Pancreas (tissue), 10 donors: ENCODE results near the gene TMEM201. TPM values are rescaled to one million over a fixed set of nuclear protein-coding genes. Genes with fewer than 3 reads are reported as not detected.

Source experiments
- ATAC-seq, 4 donors: fragments of 200-7000 bp; cut with Tn5 transposase; one replicate each; pipeline versions ENCODE4 v1.8.0 to v1.9.1; 2020; ENCODE audit warnings: mild to moderate bottlenecking in 4 of 4, moderate library complexity in 4 of 4
- DNase-seq, 6 donors: peaks; one replicate each; pipeline ENCODE4 v3.0.0-alpha.2; 2020
- FAIRE-seq: peaks from 2 replicates; lab custom pipeline; 2012; peaks lifted over from hg19 to GRCh38; lab: Jason Lieb, UNC
- H3K27ac ChIP-seq, 4 donors: fragments of 200-600 bp; sonication (generic); 1 replicate in 3 of 4; 2 replicates in 1 of 4; pipeline versions ENCODE4 v1.5.0 to v1.8.0; 2020
- H3K27me3 ChIP-seq, 4 donors: fragments of 200-600 bp; one replicate each; pipeline ENCODE4 v1.8.0; 2021
- H3K36me3 ChIP-seq, 3 donors: fragments of 200-600 bp; sonication (generic) in 1 of 3; one replicate each; pipeline versions ENCODE4 v1.5.0 to v1.8.0; 2020 to 2021
- H3K4me1 ChIP-seq, 3 donors: fragments of 200-600 bp; one replicate each; pipeline ENCODE4 v1.8.0; 2021
- H3K4me3 ChIP-seq, 4 donors: fragments of 200-600 bp; sonication (generic) in 2 of 4; one replicate each; pipeline versions ENCODE4 v1.5.0 to v1.8.0; 2020 to 2021
- H3K9me3 ChIP-seq, 4 donors: fragments of 200-600 bp; one replicate each; pipeline ENCODE4 v1.8.0; 2021
- CTCF ChIP-seq, 4 donors: fragments of 200-600 bp; sonication (generic) in 3 of 4; IDR thresholded peaks; one replicate each; pipeline versions ENCODE4 v1.5.0 to v1.8.0; 2021; ENCODE audit warnings: antibody characterized with exemption in 4 of 4
- WGBS, 2 donors: extraction: QIAGEN DNeasy Blood & Tissue Kit; methylation state at CpG; one replicate each; pipeline ENCODE4 v1.1.7; 2013; 5-methylcytosine and 5-hydroxymethylcytosine counted together
- intact Hi-C, 3 donors: fragments of 100-400 bp; cut with DNase I; formaldehyde crosslinking; loops; one replicate each; pipeline versions ENCODE4 v1.11.1 to v1.14.2; 2022
- polyA plus RNA-seq, 2 donors: library from polyadenylated mRNA; stranded (reverse); fragments of 200-250 nt; gene quantifications; one replicate each; pipeline ENCODE4 v1.2.3, GENCODE V29; 2013
- total RNA-seq, 6 donors: library from RNA; stranded (reverse); fragmentation: NEBNext Ultra II Directional in 4 of 6; extraction: Animal tissue kit (Norgen Biotek cat#: 25700) in 4 of 6; gene quantifications; one replicate each; pipeline versions ENCODE4 v1.2.1 to v1.2.4, GENCODE V29; 2021 to 2023
- donor health status: healthy with polysubstance abuse.
- donor health status: DM: no; HTN: no; CAD: no; lungs with moderate emphysema.
- donor health status: DM: no; HTN: no; CAD: no.
- donor health status: control.
- donor health status: control.
- donor health status: Bipolar disorder and iron deficiency.
- donor health status: DM: yes; HTN: yes; CAD: no.
- donor health status: DM: no; HTN: no; CAD: no.
- donor health status: DM: no; HTN: no; CAD: no.
- donor health status: DM: yes; HTN: yes; CAD: no.

Gene TMEM201
- total and polyA plus RNA-seq, 8 donors, result 2.9 to 7.2 (median 6.2) TPM

- ATAC-seq (no peak), DNase-seq (no peak), FAIRE-seq (no peak)
- peak overlapping the region; percentile 42 to 77 (median 72) for H3K4me3 ChIP-seq
- no peaks in the 10 kb centered on the region for H3K9me3 ChIP-seq
- no peak for TF ChIP-seq CTCF (IDR thresholded peaks at IDR 0.05)
- H3K27me3 ChIP-seq, result no peaks in the 10 kb centered on the region
- intact Hi-C loops, result no loop called here
- WGBS, 2 donors, result 4 to 13% methylated on average over 6 of the region's 6 CpGs
- peaks cover 0 to 11% (median 3%) of the 10 kb centered on the region in 3 donors for H3K4me1 ChIP-seq
- H3K27ac ChIP-seq, result peak overlapping the region in 1 of 4 donors; percentile 15
- no peaks in the 10 kb centered on the region for H3K36me3 ChIP-seq
Measured at GRCh38 chr1:9589719-9590157, 1.0 kb downstream of the TMEM201 start.

DNA sequence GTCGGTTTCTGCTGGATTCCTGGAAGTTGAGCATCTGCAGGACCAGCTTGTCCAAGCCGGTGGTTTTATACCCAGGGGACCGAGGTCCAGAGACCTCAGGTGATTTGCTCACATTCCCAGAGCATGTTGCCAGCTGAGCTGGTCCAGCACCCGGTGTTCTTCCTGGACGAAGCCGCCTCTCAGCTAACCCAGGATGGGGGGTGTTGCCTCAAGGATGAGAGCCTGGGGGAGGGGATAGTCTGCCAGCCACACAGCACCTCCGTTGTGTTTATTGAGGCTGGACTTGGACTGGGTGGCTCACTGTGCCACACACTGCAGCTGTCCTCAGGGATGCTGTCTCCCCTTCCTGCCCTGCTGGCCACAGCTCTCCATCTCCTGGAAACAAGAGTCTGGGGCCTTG is 1.5 kb downstream of the TMEM201 start:
- peaks cover 0 to 11% (median 3%) of the 10 kb centered on the region in 3 donors for H3K4me1 ChIP-seq
- H3K27me3 ChIP-seq, result no peaks in the 10 kb centered on the region
- no peak for ATAC-seq
- FAIRE-seq, result no peak
- peak in 2 of 6 donors; percentile 42 to 52 for DNase-seq
- no peak overlapping the region for H3K27ac ChIP-seq
- H3K36me3 ChIP-seq, result no peaks in the 10 kb centered on the region
- TF ChIP-seq CTCF (IDR thresholded peaks at IDR 0.05), result no peak
- intact Hi-C loops, result no loop called here
- no peak overlapping the region for H3K4me3 ChIP-seq
- no peaks in the 10 kb centered on the region for H3K9me3 ChIP-seq
- 46% methylated on average over 7 of the region's 7 CpGs for WGBS, 2 donors

DNA sequence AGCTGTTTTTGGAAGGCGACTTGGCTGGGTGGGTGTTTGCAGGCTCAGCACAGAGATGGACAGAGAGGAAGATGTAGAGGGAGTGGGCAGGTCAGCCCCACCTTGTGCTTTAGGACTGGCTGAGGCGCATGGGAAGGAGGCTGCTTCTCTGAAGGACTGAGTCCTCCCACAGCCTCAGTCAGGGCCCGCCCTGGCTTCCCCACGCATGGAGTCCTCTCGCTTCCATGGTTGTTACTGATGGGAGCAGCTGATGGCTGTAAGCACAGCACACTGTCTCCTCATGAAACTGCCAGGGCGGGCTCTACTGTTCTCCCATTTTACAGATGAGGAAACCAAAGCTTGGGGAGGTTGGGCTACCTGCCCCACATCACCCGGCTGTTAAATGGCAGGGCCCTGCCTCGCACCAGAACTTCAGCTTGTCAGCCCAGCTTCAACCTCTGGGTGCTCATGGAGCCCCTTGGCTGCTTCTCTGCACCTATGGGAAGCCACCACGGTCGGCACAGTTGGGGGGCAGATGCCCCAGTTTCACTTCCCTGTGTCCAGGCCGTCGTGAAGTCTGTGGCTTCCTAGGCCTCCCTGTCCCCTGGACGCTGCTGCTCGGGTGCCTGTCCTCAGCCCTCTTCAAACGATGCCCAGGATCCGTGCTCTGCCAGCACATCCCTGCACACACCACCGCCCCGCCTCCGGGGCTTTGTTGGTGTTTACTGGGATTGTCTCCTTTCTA is 2.4 kb downstream of the TMEM201 start:
- no peak overlapping the region for H3K27ac ChIP-seq
- no peak for TF ChIP-seq CTCF (IDR thresholded peaks at IDR 0.05)
- intact Hi-C loops, result no loop called here
- H3K4me1 ChIP-seq, result peaks cover 0 to 11% (median 3%) of the 10 kb centered on the region in 3 donors
- no peaks in the 10 kb centered on the region for H3K27me3 ChIP-seq
- no peak overlapping the region for H3K4me3 ChIP-seq
- peak in 2 of 6 donors; percentile 55 to 60 for DNase-seq
- H3K36me3 ChIP-seq, result no peaks in the 10 kb centered on the region
- H3K9me3 ChIP-seq, result no peaks in the 10 kb centered on the region
- FAIRE-seq, result no peak
- WGBS, 2 donors, result 91 to 93% methylated on average over 19 of the region's 19 CpGs
- no peak for ATAC-seq

DNA sequence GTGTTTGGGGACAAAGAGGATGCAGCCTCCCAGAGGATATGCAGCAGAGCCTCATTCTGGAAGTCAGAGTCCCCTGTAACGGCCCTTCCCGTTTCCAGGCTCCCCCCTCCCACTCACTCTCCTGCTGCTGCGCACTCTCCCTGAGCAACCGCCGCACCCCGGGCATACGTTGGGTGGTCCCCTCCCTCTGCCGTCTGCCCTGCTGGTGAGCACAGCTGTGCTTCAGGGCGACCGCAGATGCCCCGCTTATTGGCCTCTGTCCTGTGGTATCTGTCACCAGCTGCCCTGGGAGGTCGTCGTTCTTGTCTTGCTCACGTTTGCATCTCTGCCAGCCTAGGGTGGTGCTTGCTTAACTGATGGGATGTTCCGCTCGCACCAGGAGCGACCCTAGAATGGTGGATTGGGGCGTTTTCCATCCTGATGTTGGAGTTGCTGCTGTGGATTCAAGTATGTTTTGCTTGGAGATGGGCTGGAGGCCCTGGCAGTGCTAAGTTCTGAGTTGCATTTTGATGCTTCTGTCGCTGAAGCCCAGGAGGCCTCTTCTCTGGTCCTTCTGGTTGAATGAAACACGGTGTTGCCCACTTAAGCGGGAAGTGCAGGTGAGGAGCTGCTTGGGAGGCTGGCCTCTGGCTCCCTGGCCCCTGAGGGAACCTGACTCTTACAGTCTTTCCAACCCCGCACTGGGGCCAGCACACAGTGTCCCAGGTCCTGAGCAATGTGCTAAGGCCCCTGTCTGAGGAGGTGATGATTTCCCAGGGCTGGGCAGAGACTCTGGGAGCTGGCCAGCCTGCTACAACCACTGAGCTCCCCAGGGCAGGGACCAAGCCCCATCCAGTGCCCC is 3.2 kb downstream of the TMEM201 start:
- no peaks in the 10 kb centered on the region for H3K27me3 ChIP-seq
- intact Hi-C loops, result no loop called here
- H3K4me3 ChIP-seq, result no peak overlapping the region
- DNase-seq (peak in 2 of 6 donors; percentile 54 to 62), ATAC-seq (no peak), FAIRE-seq (no peak)
- no peak for TF ChIP-seq CTCF (IDR thresholded peaks at IDR 0.05)
- no peaks in the 10 kb centered on the region for H3K9me3 ChIP-seq
- 82 to 87% methylated on average over 22 of the region's 22 CpGs for WGBS, 2 donors
- H3K27ac ChIP-seq, result no peak overlapping the region
- peaks cover 0 to 11% (median 3%) of the 10 kb centered on the region in 3 donors for H3K4me1 ChIP-seq
- no peaks in the 10 kb centered on the region for H3K36me3 ChIP-seq
